Lower leg skin (tissue), 4 donors: Measurements from ENCODE around the gene TTC21A. TPM values are rescaled to one million over a fixed set of nuclear protein-coding genes. Genes with fewer than 3 reads are reported as not detected.

Source experiments
- DNase-seq, 2 donors: peaks; one replicate each; pipeline ENCODE4 v3.0.0-alpha.2; 2019; ENCODE audit warnings: low spot score in 2 of 2
- H3K4me3 ChIP-seq: fragments of 200-600 bp; sonication (generic); 2 replicates; pipeline ENCODE4 v1.5.1; 2017; ENCODE audit warnings: mild to moderate bottlenecking, low read depth; ENCODE audit not compliant: poor library complexity, severe bottlenecking
- CTCF ChIP-seq, 3 donors: fragments of 450-650 bp; IDR thresholded peaks; one replicate each; pipeline ENCODE4 v1.5.1; 2016; ENCODE audit warnings: antibody characterized with exemption in 3 of 3, mild to moderate bottlenecking in 3 of 3, moderate library complexity in 2 of 3
- POLR2A ChIP-seq, 2 donors: fragments of 450-650 bp; IDR thresholded peaks; one replicate each; pipeline ENCODE4 v1.6.1; 2016 to 2017; ENCODE audit warnings: antibody characterized with exemption in 2 of 2, mild to moderate bottlenecking in 1 of 2, moderate library complexity in 1 of 2
- WGBS, 2 donors: methylation state at CpG; one replicate each; pipeline ENCODE4 v1.1.5; 2018; 5-methylcytosine and 5-hydroxymethylcytosine counted together
- intact Hi-C: fragments of 100-400 bp; cut with DNase I; formaldehyde crosslinking; loops from one replicate; pipeline ENCODE4 v1.15.0; 2023; ENCODE audit warnings: low total_unique reads
- total RNA-seq, 4 donors: library from RNA; depleted of rRNA; stranded (reverse); fragments of >200 nt; gene quantifications; one replicate each; pipeline ENCODE4 v1.1.0, GENCODE V29; 2016

Gene TTC21A
- total RNA-seq, 4 donors from 2014 or later, result 2.7 to 5.6 (median 4.9) TPM

GRCh38 chr3:39130693-39131265, 23.3 kb downstream of the TTC21A start:
- intact Hi-C loops, result no loop called here
- WGBS, 2 donors, result 86 to 96% methylated on average over 3 of the region's 3 CpGs
- no peak for TF ChIP-seq CTCF (IDR thresholded peaks at IDR 0.05)
- TF ChIP-seq POLR2A (IDR thresholded peaks at IDR 0.05), result no peak
- no peak overlapping the region for H3K4me3 ChIP-seq
- DNase-seq, result no peak

GRCh38 chr3:39132096-39133092, 24.9 kb downstream of the TTC21A start:
- WGBS, 2 donors, result 72 to 74% methylated on average over 11 of the region's 11 CpGs

GRCh38 chr3:39133093-39133490, 25.6 kb downstream of the TTC21A start:
- no peak overlapping the region for H3K4me3 ChIP-seq
- intact Hi-C loops, result no loop called here
- TF ChIP-seq CTCF (IDR thresholded peaks at IDR 0.05) (no peak), POLR2A (IDR thresholded peaks at IDR 0.05) (no peak)
- DNase-seq, result no peak
- 71 to 100% methylated on average over 1 of the region's 1 CpG for WGBS, 2 donors

More at GRCh38 chr3:39132096-39133092, 24.9 kb downstream of the TTC21A start:
- TF ChIP-seq CTCF (IDR thresholded peaks at IDR 0.05) (no peak), POLR2A (IDR thresholded peaks at IDR 0.05) (no peak)
- DNase-seq, result no peak
- intact Hi-C loops, result no loop called here
- no peak overlapping the region for H3K4me3 ChIP-seq

- no peak overlapping the region for H3K4me3 ChIP-seq
- DNase-seq, result no peak
- intact Hi-C loops, result no loop called here
- 83 to 88% methylated on average over 6 of the region's 6 CpGs for WGBS, 2 donors
- TF ChIP-seq CTCF (IDR thresholded peaks at IDR 0.05) (no peak), POLR2A (IDR thresholded peaks at IDR 0.05) (no peak)
Measured at GRCh38 chr3:39133822-39134221, 26.3 kb downstream of the TTC21A start.

GRCh38 chr3:39134305-39134704, 26.8 kb downstream of the TTC21A start:
- TF ChIP-seq CTCF (IDR thresholded peaks at IDR 0.05) (no peak), POLR2A (IDR thresholded peaks at IDR 0.05) (no peak)
- H3K4me3 ChIP-seq, result no peak overlapping the region
- intact Hi-C loops, result no loop called here
- WGBS, 2 donors, result 89% methylated on average over 6 to 7 of the region's 7 CpGs
- DNase-seq, result no peak
